Renal pelvis (tissue), 4 donors: ENCODE data around the gene CRISPLD2. TPM values are rescaled to one million over a fixed set of nuclear protein-coding genes. Genes with fewer than 3 reads are reported as not detected.
"Not testable (repeated sequence)": the region's sequence is repeated elsewhere in the genome, so short reads cannot be mapped to it uniquely, and the experiment has no call there.

Source experiments
- DNase-seq: peaks from one replicate; pipeline ENCODE4 v3.0.0-alpha.2; 2013
- polyA plus RNA-seq, 3 donors: library from polyadenylated mRNA; unstranded; fragments of 120-200 nt; gene quantifications; one replicate each; pipeline ENCODE4 v1.2.1, GENCODE V29; 2013; ENCODE audit not compliant: insufficient read length in 3 of 3

CRISPLD2 gene
- polyA plus RNA-seq, 3 donors = 7.0 to 7.3 (median 7.3) TPM

DNA sequence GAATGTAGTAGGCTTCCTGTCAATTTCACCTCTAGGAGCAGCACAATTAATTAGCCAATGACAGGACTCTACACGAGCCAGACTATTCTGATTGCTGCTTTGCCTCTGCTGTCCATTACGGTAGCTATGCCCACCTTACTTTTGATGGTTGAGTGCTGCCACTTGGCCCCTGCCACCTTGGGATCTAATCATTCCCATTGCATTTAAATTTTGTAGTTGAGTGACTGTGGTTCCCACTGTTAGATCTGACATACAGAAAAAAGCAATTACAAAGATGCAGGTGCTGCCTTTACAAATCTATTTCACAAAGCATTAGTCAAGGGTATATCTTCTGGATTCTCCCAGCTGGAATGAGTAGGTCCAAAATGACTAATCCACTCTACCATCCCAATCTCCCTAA is 39.9 kb downstream of the CRISPLD2 start:
- no peak for DNase-seq

- no peak for DNase-seq
Observed at GRCh38 chr16:84860383-84860782, 40.6 kb downstream of the CRISPLD2 start.

DNA sequence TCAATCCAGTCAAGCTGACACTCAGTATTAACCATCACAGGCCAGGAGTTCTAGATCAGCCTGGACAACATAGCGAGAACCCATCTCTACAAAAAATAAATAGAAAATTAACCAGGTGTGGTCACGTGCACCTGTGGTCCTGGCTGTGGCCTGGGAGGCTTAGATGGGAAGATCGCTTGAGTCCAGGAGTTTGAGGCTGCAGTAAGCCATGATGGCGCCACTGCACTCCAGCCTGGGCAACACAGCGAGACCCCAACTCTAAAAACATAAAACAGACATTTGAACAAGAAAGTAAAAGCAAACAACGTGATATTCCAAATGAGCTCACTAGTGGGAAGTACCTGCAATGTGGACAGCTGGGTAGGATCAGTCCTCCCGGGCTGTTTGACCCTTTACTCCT is 41.9 kb downstream of the CRISPLD2 start:
- DNase-seq = no peak

DNA sequence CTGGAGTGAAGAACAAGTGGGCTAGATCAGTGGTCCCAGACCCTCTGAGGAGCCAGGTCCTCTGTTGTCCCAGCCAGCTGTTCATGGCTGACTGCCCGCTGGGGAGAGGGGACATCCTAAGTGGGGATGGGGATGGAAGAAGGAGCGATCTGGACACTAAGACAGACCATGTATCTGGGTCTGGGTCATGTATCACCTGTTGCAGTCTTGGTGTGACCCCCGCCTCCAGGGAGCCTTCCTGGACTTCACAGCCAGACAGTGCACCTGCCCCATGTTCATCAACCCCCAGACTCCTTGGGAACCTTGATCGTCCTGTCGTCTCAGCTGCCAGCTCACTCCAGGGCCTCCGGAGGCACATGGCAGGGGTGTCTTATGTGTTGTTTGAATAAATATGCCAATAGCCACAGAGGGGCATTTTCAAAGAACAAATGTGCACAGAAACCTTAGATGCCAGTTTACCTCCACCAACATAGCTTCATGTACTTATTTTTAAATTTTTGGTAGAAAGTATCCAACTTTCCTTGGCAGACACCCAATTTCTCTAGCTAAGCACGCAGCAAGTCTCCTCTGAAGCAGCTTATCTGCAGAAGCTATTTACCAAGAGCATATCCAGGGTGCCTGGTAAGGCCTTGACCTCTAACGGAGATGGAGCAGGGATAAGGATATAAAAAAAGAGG is 43.2 kb downstream of the CRISPLD2 start:
- no peak for DNase-seq

DNA sequence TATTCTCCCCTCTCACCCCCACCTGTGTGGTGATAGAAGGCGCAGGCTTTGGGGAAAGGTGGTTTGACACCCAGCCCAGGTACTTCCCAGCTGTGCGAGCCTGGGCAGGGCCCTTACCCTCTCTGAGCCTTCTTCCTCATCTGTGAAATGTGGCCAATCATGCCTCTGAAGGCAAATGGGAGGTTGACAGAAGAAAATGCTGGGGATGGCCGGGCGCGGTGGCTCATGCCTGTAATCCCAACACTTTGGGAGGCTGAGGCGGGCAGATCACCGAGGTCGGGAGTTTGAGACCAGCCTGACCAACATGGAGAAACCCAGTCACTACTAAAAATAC is 43.7 kb downstream of the CRISPLD2 start:
- no peak for DNase-seq

DNA sequence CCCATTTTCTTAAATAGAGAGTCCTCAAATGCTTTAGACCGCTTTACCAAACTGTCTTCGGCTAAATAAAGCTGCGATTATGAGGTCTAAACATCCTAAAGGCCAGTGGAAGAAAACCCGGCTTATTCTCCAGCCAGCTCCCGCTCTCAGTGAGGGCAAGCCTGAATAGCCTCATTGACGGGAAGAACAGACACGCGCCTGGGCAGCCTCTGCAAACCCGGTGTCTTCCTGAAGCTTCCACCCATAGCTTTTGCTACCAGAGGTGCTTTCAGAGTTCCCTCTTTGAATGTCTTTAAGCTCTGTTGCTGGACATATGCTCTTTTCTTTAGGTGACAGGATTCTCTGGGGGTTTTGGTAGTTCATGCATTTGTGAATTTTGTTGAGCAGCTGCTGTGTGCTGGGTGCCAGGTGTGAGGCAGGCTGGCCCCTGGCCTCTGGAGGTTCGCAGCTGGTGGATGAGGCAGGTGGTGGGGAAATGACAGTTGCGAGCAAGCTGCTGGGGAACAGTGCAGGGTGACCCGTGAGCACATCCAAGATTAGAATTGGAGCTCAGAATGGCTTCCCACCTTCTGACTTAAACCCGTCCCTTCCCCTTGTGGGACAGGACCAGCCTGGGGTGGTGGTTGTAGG is 44.7 kb downstream of the CRISPLD2 start:
- no peak for DNase-seq

DNA sequence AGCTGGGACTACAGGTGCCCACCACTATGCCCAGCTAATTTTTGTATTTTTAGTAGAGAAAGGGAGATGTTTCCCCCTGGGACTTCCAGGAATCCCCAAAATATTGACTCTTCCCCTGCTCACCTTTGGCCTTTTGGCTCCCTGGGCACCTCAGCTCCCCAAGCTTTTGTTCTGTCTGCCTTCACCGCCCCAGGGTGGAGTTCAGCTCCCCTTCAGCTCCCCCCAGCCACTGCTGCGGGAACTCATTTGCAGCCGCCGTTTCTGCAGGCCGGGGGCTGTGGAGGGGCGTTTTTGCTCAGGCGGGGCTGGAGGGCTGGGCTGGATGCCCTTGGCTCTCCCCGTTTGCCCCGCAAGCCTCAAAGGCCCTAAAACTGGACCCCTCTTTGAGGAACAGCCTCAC is 47.9 kb downstream of the CRISPLD2 start:
- DNase-seq = no peak

GRCh38 chr16:84868328-84868727 is 48.5 kb downstream of the CRISPLD2 start:
- no peak for DNase-seq

DNA sequence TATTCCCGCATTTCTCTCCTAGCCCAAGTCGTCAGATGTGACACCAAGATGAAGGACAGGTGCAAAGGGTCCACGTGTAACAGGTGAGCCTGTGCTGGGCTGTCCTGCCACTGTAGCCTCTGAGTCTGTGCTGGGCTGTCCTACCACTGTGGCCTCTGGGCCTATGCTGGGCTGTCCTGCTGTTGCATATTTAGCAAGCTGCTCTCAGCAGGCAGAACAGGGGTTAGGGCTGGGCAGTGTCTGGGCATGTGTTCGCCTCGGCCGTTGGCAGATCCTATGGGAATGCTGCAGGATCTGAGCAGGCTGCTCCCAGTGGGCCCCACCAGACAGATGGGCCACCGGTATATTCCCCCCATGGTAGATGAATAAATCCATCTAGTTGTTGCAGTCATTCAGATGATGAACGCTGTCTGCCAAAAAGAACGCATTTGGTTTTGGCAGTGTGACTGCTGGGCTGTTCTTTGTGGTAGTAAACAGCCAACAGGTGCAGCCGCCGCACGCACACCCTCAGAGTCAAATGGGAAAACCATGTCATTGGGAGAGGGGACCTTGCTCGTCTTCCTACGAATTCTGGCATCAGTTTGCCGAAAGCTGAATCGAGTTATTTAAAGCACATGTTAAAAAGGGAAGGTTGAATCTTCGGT is 49.2 kb downstream of the CRISPLD2 start:
- DNase-seq = no peak

DNA sequence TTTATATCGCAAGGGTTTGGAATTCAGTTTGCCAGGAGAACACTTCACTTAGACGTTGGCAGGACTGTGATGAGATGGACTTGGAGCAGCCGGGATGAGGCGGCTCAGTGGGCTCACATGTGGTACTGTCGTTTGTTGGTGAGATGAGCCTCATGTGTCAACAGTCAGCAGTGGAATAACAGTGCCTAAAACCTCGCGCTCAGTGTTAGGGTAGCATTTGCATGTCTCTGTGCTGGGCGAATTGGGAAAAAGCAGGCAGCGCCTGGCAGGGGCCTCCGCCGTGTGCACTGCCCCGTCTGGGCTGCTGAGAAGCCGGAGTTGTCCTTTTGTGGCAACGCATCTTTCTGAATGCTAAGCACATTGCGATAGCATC is 49.7 kb downstream of the CRISPLD2 start:
- no peak for DNase-seq

- not testable (repeated sequence) for DNase-seq
Observed at GRCh38 chr16:84872971-84873370, 53.2 kb downstream of the CRISPLD2 start.

DNA sequence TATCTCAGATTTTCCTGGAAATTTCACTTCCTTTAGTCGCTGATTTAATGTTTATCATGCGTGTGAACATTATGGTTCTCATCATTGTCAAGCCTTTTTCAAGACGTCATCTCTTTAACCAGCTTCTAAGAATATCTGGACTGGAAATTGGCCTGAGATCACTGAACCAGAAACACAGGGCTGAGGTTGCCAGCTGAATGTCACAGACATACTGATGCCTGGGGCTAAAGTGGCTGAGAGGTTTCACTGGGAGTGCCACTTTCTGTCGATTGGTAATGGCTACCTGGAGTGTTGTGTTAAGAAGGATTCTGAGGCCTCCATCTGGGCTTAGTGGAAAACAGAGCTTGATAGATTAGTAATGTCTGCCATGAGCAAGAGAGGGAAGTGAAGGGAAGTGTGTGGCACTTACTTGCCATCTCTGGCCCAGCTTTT is 54.2 kb downstream of the CRISPLD2 start:
- DNase-seq = no peak

DNA sequence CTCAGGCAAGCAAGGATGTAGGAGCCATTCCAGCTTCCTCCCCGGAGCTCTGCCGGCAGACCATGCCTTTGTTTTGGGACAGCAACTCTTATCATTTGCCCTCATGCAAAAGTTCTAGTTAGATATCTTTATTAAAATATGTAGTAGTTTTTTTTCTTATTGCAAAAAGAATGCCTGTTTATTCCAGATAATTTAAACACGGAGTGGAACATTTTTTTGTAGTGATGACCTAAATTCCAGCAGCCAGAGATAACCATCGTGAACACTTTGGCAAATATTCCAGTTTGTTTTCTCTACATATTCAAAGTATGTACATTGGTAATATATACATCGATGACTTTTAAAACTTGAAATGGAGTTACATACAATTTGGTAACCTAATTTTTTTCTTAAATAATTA is 54.8 kb downstream of the CRISPLD2 start:
- DNase-seq = no peak

DNA sequence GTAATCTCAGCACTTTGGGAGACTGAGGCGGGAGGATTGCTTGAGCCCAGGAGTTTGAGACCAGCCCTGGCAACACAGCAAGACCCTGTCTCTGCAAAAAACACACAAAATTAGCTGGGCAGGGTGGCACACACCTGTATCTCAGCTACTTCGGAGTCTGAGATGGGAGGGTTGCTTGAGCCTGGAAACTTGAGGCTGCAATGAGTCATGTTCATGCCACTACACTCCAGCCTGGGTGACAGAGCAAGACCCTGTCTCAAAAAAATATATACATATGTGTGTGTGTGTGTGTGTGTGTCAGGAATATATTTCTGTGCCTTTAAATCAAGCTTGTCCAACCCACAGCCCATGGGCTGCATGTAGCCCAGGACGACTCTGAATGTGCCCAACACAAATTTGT is 55.2 kb downstream of the CRISPLD2 start:
- DNase-seq = no peak

- no peak for DNase-seq
Observed at GRCh38 chr16:84875846-84876245, 56.1 kb downstream of the CRISPLD2 start.

- DNase-seq = no peak
Observed at GRCh38 chr16:84876873-84877606, 57.3 kb downstream of the CRISPLD2 start.

DNA sequence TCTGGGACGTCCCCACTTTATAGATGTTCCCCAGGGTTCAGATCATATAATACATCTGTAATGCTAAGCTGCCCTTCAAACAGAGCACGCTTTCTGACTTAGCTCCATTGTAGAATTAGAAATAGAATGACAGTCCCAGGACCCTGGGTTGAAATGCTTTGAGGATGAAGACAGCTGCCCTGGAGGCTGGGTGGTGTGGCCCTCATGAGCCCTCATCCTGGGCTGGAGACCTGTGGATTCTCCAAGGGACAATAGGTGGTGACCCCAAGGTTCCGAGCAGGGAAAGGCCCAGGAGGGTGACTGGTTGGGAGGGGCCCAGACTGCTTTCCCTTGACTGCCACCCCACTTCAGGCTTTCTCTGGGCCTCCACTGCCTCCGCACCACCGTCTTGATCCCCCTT is 59.0 kb downstream of the CRISPLD2 start:
- no peak for DNase-seq

- no peak for DNase-seq
Observed at GRCh38 chr16:84879569-84880487, 60.0 kb downstream of the CRISPLD2 start.

DNA sequence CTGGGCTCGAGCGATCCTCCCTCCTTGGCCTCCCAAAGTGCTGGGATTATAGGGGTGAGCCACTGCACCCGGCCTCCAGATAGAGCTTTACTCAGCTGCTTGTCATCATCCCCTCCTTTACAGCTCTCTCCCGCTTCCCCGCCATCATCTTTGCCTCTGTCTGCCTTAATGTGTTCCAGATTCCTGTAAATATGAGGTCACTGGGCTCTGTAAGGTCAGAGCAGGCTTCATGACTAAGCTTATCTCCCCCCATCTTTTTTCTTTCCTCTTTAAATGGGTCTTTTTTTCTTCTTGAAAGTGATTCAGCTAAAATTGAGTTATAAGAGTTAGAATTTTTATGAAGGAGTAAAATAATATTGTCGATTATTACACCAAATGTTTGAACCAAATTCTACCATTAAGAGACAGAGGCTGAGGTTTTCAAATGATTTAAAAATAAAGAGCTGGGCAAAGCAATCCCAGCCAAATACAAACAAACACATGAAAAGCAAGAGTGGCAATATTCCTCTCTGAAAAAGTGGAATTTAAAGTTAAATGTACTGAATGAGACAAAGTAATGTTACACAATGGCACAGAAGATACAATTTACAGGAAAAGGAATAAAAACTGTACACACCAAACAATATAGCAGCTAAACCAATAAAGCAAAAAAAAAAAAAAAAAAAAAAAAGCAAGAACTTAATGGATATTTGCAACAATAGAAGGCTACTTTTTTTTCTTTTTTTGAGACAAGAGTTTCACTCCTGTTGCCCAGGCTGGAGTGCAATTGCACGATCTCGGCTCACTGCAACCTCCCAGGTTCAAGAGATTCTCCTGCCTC is 62.1 kb downstream of the CRISPLD2 start:
- DNase-seq = no peak

- no peak for DNase-seq
Observed at GRCh38 chr16:84883301-84883700, 63.5 kb downstream of the CRISPLD2 start.

DNA sequence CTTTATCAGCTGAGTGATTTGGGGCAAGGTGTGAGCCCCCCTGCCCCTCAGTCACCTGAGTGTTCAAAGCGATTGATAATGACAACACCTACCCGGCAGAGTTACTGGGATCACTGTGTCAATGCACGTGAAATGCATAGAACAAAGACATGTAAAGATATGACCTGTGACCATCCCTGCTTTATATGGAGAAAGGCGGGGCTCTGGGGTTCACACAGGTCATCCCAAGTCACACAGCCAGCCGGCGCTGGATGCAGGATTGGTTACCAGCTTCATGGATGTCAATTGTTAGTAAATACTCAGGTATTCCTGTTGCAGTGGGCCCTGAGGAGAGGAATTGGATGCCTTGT is 64.4 kb downstream of the CRISPLD2 start:
- DNase-seq = no peak
